Effector memory CD4-positive, alpha-beta T cell (primary cell): ENCODE data around the gene ENPP6.

Source experiments
- DNase-seq, 3 donors: peaks; one replicate each; pipeline ENCODE4 v3.0.0-alpha.2; 2020
- H3K27ac ChIP-seq: 2 replicates; pipeline ENCODE4 v1.7.0; 2013; ENCODE audit warnings: mild to moderate bottlenecking, low read length, moderate library complexity; ENCODE audit not compliant: insufficient read depth, poor library complexity, severe bottlenecking
- H3K27me3 ChIP-seq: replicated peaks from 2 replicates; pipeline ENCODE4 v1.7.0; 2013; ENCODE audit warnings: mild to moderate bottlenecking, low read length; ENCODE audit not compliant: insufficient read depth, control insufficient read depth, poor library complexity, severe bottlenecking
- H3K36me3 ChIP-seq: 2 replicates; pipeline ENCODE4 v1.7.0; 2013; ENCODE audit warnings: mild to moderate bottlenecking, low read length, moderate library complexity; ENCODE audit not compliant: control insufficient read depth, insufficient read depth
- H3K4me1 ChIP-seq: 2 replicates; pipeline ENCODE4 v1.7.0; 2013; ENCODE audit warnings: low read length, mild to moderate bottlenecking; ENCODE audit not compliant: control insufficient read depth, insufficient read depth, poor library complexity, severe bottlenecking
- H3K4me3 ChIP-seq: 2 replicates; pipeline ENCODE4 v1.7.0; 2013; ENCODE audit warnings: low read length, low read depth, mild to moderate bottlenecking; ENCODE audit not compliant: insufficient read depth, poor library complexity, severe bottlenecking
- H3K9me3 ChIP-seq: 2 replicates; pipeline ENCODE4 v1.7.0; 2013; ENCODE audit warnings: mild to moderate bottlenecking, low read length, moderate library complexity; ENCODE audit not compliant: control insufficient read depth

ENPP6 gene

DNA sequence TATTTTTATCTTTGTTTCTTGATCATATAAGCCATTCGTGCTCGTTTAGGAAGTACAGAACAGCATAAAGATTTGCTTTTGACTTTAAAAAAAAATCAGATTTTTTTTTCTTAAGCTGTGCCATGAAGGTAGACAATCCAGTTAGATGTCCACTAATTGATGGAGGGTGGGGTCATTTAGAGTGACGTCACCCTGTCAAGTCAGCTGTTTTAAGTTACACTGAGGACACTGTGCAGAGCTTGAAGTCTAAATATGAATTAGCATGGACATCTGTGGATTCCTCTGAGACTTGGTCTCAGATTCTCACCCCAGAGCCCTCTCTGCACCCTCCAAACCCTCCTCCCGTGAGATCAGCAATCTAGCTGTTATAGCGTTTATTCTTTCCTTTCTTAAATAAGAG is 63.9 kb downstream of the ENPP6 start:
- Histone ChIP-seq H3K27ac (no peak overlapping the region), H3K9me3 (no peaks in the 10 kb centered on the region), H3K4me1 (no peaks in the 10 kb centered on the region), H3K27me3 (no peaks in the 10 kb centered on the region), H3K4me3 (no peak overlapping the region), H3K36me3 (no peaks in the 10 kb centered on the region)
- DNase-seq = no peak

GRCh38 chr4:184151988-184152485 is 65.6 kb downstream of the ENPP6 start:
- Histone ChIP-seq H3K27me3 (no peaks in the 10 kb centered on the region), H3K36me3 (no peaks in the 10 kb centered on the region), H3K4me3 (no peak overlapping the region), H3K9me3 (no peaks in the 10 kb centered on the region), H3K27ac (no peak overlapping the region), H3K4me1 (no peaks in the 10 kb centered on the region)
- no peak for DNase-seq

DNA sequence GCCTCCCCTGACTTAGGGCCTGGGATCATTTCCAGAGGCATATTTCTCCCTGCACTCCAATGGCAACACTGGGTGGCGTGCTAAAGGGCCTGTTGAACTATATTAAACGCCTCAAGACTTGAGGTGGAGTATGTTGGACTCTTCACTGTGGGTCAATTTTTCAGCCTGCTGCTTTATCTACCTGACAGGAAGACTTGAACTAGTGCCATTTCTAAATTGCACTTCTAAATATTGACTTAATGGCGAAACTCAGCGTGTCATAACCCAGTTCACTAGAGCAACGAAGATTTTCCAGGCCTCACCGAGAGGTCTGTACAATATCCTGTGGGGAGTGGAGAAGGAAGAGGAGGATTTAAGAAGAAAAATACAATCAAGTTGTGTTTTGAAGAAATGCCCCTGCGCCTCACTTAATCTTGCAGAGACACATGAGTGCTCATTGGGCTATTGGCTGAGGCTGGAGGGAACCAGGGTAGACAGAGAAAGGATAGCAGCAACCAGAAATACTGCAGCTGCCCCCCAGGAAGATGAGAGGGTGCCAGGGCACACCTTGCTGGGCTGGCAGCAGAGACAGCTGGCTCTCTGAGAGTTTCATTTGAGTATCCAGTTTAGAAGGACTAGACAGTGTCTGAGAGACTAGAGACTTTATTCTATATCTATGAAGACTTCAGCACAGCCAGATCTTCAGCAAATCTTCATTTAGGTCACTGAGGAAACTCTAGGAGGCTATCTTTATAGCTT is 67.4 kb downstream of the ENPP6 start:
- Histone ChIP-seq H3K4me1 (no peaks in the 10 kb centered on the region), H3K36me3 (no peaks in the 10 kb centered on the region), H3K9me3 (no peaks in the 10 kb centered on the region), H3K27me3 (no peaks in the 10 kb centered on the region), H3K4me3 (no peak overlapping the region), H3K27ac (no peak overlapping the region)
- no peak for DNase-seq

DNA sequence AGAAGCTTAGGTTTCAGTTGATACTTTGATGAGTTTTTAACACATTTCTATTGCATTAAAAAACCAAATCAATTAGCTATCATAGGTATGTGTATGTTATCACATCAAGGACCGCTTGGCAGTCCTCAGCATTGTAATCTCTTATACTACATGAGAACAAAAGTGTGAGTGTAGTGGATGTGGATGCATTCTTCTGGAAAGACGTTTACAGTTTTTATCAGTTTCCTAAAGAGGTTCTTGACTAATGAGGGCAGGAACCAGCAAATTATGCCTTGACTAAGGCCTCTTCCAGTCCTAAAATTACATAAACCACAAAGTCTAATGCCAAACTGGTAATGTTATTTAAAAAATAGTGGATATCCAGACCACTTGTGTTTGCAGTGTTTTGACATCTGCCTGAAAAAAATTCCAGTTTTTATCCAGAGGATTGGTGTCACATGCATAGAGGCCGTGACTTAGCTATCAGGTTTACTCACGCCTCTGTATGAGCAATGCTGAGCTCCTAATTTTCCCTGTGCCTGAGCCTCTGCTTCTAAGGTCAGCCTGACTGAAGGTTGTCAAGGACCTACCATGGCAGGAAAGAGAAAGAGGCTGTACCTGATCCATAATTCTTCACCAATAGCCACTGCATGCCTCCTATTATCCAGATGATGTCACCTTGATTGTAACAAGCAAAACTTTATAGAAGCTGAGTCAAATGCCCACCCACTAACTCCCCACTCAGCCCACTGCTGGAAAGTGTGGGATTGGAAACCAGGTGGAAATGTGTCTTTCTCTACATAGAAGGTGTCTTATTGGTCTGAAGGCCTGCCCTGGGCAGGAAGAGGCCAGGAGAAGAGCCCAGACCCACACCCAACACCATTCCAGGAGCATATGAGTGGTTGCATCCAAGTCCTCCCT is 68.7 kb downstream of the ENPP6 start:
- H3K36me3 ChIP-seq = no peaks in the 10 kb centered on the region
- H3K4me3 ChIP-seq = no peak overlapping the region
- H3K27me3 ChIP-seq = no peaks in the 10 kb centered on the region
- no peaks in the 10 kb centered on the region for H3K9me3 ChIP-seq
- no peaks in the 10 kb centered on the region for H3K4me1 ChIP-seq
- DNase-seq = no peak
- no peak overlapping the region for H3K27ac ChIP-seq

GRCh38 chr4:184147858-184148737 is 69.6 kb downstream of the ENPP6 start:
- no peak for DNase-seq
- Histone ChIP-seq H3K27ac (no peak overlapping the region), H3K4me3 (no peak overlapping the region), H3K4me1 (no peaks in the 10 kb centered on the region), H3K36me3 (no peaks in the 10 kb centered on the region), H3K9me3 (no peaks in the 10 kb centered on the region), H3K27me3 (no peaks in the 10 kb centered on the region)

- Histone ChIP-seq H3K4me3 (no peak overlapping the region), H3K27ac (no peak overlapping the region), H3K4me1 (no peaks in the 10 kb centered on the region), H3K9me3 (no peaks in the 10 kb centered on the region), H3K36me3 (no peaks in the 10 kb centered on the region), H3K27me3 (no peaks in the 10 kb centered on the region)
- no peak for DNase-seq
Observed at GRCh38 chr4:184146951-184147350, 70.7 kb downstream of the ENPP6 start.

GRCh38 chr4:184145596-184145995 is 72.1 kb downstream of the ENPP6 start:
- DNase-seq = no peak
- H3K9me3 ChIP-seq = no peaks in the 10 kb centered on the region
- no peaks in the 10 kb centered on the region for H3K36me3 ChIP-seq
- no peaks in the 10 kb centered on the region for H3K4me1 ChIP-seq
- H3K27me3 ChIP-seq = no peaks in the 10 kb centered on the region
- H3K4me3 ChIP-seq = no peak overlapping the region
- no peak overlapping the region for H3K27ac ChIP-seq

- Histone ChIP-seq H3K27ac (no peak overlapping the region), H3K9me3 (no peaks in the 10 kb centered on the region), H3K27me3 (no peaks in the 10 kb centered on the region), H3K4me3 (no peak overlapping the region), H3K36me3 (no peaks in the 10 kb centered on the region), H3K4me1 (no peaks in the 10 kb centered on the region)
- DNase-seq = no peak
Observed at GRCh38 chr4:184143770-184144564, 73.7 kb downstream of the ENPP6 start.
